ENCODE measurements around the gene ABCB11.

The ABCB11 gene

DNA sequence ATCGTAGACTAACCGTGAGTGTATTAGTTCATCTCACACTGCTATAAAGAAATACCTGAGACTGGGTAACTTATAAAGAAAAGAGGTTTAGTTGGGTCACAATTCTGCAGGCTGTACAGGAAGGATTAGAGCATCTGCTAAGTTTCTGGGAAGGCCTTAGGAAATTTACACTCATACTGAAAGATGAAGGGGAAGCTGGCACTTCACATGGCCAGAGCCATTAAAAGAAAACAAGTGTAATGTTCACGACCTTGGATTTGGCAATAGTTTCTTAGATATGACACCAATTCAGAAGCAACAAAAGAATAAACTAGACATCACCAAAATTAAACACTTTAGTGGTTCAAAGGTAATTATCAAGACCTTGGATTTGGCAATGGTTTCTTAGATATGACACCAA is 23.8 kb downstream of the ABCB11 start:
- no peak for DNase-seq (ENCODE audit: low spot score)

DNA sequence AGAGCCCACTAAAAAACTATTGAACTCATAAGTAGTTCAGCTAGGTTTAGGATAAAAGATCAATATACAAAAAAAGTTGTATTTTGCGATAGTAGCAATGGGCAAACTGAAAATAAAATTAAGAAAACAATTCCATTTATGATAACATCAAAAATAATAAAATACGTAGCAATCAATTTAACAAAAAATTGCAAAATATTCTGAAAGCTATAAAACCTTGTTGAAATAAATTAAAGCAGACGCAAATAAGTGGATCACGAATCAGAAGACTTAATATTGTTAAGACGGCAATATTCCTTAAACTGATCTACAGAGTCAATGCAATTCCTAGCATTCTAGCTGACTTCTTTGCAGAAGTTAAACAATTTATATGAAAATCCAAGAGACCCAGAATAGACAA is 24.5 kb downstream of the ABCB11 start:
- no peak for DNase-seq (ENCODE audit: low spot score)

DNA sequence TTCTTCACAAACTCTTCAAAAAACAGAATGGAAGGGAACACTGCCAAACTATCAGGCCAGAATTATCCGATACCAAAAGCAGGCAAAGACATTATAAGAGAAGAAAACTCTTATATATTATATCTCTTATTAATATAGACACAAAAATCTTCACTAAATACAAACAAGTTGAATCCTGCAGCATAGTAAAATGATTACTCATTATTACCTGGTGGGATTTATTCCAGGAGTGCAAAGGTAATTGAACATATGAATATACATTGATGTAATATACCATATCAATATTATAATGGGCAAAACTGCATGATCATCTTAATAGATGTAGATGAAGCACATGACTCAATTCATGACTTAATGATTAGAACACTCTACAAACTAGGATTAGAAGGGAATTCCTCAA is 25.1 kb downstream of the ABCB11 start:
- no peak for DNase-seq (ENCODE audit: low spot score)

DNA sequence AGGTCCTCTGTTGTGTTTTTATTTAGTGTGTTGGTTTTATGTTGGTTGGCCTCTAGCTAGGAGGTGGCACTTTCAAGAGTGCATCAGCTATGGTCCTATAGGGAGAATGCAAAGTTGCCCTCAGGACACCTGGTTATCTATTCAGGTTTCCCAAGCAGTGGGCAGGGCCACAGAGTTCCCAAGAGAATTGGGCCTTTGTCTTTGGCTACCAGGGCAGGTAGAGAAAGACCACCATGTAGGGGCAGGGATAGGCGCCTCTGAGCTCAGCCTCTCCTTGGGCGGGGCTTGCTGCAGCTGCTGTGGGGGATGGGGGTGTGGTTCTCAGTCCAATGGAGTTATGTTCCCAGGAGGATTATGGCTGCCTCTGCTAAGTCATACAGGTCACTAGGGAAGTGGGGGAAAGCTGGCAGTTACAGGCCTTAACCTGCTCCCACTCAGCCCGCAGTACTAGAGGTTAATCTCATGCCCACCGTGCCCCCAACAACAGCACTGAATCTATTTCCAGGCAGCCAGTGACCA is 26.0 kb downstream of the ABCB11 start:
- no peak for DNase-seq (ENCODE audit: low spot score)

DNA sequence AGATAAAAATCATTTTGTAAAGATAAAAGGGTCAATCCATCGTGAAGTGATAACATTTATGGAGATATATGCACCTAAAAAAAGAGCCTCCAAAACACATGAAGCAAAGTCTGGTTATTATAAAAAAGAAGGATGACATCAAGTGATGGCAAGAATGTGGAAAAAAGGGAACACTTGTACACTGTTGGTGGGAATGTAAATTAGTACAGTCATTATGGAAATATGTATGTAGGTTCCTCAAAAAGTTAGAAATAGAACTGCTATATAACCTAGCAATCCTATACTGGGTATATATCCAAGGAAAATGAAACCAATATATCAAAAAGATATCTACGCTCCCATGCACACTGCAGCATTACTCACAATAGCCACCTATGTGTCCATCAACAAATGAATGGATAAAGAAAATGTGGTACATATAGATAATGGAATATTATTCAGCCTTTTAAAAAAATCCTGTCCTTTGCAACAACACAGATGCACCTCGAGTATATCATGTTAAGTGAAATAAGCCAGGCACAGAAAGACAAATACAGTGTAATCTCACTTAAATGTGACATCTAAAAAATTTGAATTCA is 28.9 kb downstream of the ABCB11 start:
- DNase-seq (ENCODE audit: low spot score), result no peak

DNA sequence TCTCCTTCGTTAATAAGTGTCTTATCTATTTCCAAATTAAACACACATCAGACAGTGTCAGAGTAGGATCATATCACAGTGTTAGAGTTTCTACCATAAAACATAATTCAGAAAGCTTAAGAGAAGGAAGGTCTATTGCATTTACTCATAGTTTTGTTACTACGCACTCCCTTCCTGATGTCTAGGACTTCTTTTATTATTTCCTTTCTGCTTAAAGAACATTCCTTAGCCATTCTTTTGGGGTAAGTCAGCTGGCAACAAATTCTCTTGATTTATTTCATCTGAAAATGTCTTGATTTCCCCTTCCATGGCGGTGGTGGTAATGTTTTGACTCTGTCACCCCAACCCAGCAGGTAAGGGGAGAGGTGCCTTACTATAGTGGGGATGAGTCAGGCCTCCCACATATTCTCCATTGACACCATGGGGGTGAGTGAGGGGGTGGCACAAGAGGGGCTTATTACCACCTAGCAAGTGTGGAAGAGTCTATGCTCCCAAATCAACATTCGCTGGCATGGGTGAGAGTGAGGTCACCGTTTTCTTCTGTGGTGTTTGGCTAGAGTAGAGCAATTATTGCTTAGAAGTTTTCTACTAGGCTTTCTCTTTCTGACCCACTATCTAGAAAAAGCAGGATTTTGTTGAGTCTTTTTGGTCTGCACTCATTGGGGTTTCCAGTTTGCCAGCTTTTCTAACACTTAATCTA is 29.9 kb downstream of the ABCB11 start:
- no peak for DNase-seq (ENCODE audit: low spot score)

DNA sequence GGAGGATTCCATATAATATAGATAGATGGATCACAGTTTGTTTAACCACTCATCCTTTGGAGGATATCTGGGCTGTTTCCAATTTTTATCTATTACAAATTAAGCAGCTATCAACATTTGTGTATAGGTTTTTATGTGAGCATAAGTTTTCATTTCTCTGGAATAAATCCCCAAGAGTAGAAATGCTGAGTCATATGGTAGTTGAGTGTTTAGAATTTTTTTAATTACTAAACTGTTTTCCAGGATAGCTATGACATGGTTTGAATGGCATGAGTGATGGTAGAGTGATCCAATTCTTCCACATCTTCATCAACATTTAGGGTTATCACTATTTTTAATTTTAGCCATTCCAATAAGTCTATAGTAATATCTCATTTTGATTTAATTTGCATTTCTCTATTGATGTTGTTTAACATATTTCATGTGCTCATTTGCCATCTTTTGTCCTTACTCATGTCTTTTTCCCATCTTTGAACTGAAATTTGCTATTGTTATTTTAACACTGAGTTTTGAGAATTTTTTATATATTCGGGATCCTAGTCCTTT is 31.4 kb downstream of the ABCB11 start:
- no peak for DNase-seq (ENCODE audit: low spot score)

DNA sequence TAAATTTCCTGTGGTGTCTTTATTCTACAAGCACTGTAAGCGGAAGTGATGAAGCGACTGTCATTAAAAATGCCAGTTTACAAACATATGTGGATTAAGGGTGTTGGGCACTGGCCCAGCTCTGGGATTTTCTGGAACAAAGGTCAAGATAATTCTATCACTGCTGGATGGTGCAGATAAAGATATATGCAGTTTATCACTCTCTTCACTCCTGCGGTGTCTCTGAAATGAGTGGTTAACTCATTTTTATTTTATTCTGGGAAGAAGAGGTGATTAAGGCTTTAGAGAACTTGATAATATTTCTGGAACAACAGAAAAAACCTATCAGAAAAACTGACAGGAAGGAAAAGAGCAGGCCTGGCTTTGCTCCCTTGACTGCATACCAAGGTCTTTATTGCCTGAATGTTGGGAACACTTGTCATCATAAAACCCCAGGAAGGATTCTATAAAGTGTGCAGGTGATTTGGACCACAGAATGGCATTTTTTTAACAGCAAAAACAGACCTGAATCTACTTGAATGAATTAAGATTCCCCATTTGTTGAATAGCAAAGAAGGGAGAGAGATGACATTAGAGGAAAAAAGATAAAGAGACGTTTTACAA is 32.4 kb downstream of the ABCB11 start:
- DNase-seq (ENCODE audit: low spot score), result no peak

DNA sequence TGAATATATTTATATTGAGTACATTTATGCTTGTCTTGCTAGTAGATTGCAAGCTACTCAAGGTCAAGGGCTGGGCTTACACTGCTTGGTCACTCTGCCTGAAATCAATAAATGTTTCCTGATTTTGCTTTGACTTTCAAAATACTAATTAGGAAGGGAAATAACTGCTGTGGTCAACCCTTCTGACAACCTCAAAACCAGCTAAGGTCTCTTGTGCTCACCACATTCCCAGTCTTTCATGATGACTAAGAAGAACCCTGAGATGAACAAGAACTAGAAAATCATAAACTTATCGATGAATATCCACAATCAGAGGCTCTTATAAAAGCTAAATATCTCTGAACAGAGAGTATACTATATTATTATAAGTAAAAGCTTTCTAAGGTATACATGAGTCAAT is 33.3 kb downstream of the ABCB11 start:
- no peak for DNase-seq (ENCODE audit: low spot score)

DNA sequence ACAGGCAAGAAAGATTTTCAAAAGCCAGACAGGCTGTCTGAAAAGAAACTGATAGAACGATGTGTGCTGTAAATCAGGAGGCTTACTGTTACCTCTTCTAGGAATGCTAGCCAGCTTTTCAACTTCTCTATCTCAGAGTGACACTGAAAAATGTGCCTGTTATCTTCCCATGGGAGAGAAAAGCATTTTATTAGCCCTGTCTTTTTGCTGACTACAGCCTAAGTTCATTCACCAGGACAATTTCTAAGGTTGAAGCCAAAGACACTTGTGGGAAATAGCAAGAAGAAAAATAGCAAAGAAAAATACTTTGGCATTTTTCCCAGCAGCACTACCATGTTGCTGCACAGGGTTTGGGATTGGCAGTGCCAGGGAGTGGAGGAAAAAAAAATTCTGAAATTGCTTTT is 34.0 kb downstream of the ABCB11 start:
- DNase-seq (ENCODE audit: low spot score), result no peak

DNA sequence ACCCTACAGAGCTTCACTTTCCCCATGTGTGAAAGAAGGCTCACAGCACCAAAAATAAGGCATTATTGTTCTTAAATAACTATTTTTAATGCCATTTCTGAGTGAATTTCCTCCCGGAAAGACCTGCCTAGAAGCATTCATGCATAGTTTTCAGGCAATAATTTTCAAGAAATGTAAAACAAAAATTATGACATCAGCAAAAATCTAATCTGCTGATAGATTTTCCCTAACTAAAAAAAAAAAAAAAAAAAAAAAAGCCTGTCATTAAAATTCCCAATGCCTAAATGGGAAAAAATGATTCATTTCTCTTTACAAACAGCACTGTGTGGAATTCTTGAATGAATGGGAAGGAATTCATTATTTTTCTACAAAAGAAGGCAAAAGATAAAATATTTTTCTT is 35.4 kb downstream of the ABCB11 start:
- DNase-seq (ENCODE audit: low spot score), result no peak

DNA sequence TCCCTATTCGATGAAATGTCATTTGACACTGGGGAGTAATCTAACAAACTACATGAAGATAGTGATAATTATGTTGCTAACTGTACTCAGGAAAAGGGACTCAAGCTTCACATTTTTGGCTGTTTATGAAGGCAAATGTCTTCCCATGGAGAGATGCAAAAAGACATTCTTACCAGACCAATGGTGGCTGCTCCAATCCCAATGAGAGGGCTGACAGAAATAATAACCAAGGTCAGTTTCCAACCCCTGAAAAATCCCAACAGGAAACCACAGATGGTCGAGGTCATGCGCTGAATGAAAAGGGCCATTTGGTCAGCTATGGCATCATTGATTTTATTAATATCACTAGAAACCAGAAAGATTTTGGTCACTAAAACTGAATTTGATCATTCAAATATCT is 37.6 kb downstream of the ABCB11 start:
- no peak for DNase-seq (ENCODE audit: low spot score)

DNA sequence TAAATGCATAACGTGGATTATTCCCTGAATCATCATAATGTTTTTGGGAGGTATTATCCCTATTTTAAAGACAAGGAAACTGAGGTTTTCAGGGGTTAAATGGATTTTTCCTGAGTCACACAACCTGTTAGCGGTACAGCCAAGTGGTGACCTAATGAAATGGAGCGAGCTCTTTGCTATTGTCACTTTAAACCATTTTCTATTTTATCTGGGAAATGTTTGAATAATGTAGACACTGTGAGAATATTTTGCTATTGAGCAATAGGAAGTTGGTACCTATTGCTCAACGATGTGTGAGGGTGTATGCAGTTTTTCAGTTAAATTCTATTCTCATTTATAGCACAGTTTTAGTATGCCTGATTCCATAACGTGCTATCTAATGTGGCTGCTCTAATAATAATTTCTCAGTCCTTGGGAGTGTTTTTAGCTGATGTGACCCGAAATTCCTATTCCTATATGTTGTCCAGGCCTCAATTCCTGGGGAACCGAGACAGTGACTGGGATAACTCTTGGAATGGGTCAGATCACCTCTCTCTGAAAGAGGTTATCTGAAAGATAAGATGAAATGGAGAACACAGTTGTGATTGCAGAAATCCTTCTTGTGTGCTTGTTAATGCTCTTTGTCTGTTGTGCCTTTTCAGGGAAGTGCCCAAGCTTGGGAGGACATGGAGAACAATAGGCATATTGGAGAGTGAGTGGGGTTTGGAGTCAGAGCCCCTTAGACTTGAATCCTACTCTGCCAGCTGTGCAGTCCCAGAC is 38.4 kb downstream of the ABCB11 start:
- DNase-seq (ENCODE audit: low spot score), result no peak

DNA sequence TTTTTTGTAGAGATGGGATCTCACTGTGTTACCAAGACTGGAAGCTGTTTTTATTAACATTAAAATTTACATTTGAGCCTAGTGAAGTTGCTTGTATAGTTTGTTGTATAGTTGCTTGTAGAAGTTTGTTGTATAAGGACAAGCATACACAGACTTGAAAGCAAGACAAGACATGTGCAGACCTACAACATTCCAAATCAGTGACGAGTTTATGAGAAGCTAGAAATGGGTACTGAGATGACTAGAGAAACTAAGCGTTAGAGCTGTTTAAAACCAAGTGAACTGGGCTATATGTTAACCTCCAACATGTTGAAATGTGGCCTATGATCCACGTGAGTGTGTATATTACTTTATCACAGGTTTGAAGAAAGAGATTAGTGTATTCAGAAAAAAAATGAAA is 39.1 kb downstream of the ABCB11 start:
- no peak for DNase-seq (ENCODE audit: low spot score)

DNA sequence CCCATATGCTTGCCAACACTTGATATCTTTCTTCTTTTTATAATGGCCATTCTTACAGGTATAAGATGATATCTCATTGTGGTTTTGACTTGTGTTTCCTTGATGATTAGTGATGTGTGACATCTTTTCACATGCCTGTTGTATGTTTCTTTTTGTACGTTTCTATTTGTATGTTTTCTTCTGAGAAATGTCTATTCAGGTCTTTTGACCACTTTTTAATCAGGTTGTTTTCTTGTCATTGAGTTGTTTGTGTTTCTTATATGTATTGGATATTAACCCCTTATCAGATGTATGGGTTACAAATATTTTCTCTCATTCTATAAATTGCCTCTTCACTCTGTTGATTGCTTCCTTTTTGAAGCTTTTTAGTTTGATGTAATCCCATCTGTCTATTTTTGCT is 42.4 kb downstream of the ABCB11 start:
- no peak for DNase-seq (ENCODE audit: low spot score)

DNA sequence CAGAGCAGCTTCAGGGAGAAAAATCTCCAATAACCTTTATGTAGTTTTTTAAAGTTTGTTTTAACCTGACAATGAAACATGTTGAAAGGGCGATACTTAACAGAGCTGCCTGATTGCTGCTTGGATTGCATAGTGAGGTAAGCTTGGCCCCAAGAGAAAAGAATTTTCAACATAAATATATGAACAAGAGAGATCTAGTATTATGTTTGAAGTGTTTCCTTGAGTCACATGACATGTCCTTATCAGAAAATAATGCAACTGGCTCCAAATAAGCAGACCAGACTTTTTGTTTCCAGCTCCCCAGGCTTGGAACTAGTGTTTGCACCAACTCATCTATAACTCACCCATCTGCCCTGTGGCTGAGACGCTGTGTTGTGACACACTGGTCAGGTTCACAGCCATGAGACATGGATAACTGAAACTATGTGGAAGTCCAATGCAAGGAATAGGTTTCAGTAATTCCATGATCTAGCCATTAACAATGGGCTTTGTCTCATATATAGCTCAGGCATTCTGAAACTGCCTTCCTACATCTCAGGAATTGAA is 44.7 kb downstream of the ABCB11 start:
- DNase-seq (ENCODE audit: low spot score), result no peak

DNA sequence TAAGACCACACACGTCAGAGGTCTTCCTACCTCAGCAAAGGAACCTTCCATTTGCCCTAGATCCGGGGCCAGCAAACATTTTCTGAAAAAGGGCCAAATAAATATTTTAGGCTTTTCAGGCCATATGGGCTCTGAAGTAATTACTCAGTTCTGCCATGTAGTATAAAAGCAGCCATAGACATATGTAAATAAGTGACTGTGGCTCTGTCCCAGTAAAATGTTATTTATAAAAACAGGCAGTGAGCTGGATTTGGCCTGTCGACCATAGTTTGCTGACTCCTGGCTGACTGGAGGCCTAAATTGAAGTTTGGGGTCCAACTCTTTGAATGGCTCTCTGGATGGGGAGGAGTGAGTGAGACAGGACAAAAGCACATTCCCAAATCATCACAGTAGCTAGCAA is 49.5 kb downstream of the ABCB11 start:
- DNase-seq (ENCODE audit: low spot score), result no peak

DNA sequence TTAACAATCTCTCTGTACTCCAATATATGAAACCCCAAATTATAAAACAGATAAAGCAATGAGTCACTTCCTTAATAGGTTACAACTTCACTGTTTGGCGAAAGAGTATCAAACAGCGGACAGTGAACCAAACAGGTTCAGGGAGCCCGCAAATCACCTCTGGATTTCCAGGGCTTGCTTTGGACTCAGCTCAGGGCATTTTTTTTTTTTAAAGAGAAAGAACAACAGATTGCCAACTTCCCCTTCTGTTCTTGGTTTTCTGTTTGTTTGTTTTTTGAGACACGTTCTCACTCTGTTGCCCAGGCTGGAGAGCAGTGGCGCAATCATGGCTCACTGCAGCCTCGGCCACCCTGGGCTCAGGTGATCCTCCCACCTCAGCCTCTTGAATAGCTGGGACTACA is 52.7 kb downstream of the ABCB11 start:
- no peak for DNase-seq (ENCODE audit: low spot score)

DNA sequence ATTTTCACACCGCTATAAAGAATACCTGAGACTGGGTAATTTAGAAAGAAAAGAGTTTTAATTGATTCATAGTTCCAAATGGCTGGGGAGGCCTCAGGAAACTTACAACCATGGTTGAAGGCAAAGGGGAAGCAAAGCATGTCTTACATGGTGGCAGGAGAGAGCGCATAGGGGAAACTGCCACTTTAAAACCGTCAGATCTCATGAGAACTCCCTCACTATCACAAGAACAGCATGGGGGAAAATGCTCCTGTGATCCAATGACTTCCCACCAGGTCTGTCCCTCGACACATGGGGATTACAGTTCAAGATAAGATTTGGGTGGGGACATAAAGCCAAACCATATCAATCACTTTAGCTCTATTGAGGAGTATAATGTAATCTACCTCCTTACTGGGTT is 53.5 kb downstream of the ABCB11 start:
- no peak for DNase-seq (ENCODE audit: low spot score)

DNA sequence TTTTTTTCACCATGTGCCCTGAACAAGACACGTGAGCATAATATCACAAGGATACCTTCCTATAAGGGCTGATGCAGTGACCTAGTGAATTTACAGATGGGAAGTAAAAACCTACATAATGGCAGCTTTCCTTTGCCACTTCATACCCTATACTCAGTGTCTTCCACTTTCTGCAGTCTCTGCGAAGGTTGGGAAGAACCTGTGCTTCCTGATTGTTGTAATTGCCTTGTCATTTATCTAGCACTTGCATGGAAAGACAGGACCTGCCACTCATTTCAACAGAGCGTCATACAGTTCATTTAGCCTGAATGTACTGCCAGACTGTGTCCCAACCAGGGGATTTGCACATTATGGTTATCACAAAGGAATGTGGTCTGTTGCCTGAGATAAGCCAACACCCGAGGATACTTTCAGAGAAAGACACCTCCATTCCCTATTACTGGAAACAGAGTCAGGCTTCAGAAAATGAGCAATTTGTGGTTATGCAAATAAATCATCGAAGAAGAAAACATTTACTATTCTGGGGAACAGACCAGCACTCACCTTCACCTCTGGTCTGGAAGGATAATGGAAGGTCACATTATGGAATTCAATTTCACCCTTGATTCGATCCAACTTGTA is 55.0 kb downstream of the ABCB11 start:
- no peak for DNase-seq (ENCODE audit: low spot score)

DNA sequence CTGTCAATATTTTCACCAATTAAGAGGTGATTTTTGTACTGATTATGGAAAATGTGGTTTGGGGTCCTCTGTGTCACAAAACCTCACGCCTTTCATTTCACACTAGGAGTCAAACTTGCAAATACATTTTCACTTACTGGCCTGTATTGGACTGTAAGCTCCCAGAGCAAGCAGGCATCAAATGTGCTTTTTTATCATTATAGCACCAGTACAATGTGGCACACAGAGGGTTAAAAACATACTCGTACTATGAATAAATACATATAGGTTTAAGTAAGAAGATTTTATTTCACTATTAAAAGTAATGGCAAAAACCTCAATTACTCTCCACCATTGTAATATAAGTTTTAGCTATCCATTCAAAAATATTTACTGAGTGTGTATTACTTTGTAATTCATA is 56.7 kb downstream of the ABCB11 start:
- DNase-seq (ENCODE audit: low spot score), result no peak

DNA sequence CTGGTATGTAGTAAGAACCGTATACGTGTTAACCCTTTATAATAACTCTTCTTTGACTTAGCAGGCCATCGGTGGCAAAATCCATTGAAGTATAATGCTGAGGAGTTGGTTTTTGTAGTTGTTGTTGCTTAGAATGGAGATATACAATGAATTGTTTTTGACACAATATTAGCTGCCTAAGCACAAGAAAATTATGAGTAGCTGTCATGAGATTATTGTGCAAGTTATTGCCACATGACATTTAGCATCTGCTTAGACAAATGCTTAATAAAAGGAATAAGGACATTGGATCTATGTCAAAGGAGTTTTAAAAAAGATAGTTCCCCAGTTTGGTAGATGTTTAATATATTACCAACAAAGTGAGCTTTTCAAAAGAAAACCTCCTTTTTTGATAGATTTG is 59.9 kb downstream of the ABCB11 start:
- no peak for DNase-seq (ENCODE audit: low spot score)
